Fibroblast of lung (primary cell): ENCODE results near the gene UQCC2. TPM values are rescaled to one million over a fixed set of nuclear protein-coding genes. Genes with fewer than 3 reads are reported as not detected.

Experiments
- DNase-seq, 2 donors: peaks; one replicate each; pipeline versions ENCODE4 v3.0.0 to v3.0.0-alpha.2; 2010; ENCODE audit warnings: low read depth in 2 of 2
- H2AFZ ChIP-seq: 2 replicates; pipeline ENCODE4 v1.5.1; 2012; ENCODE audit warnings: low read length, control low read depth, inconsistent platforms
- H3K27ac ChIP-seq: 2 replicates; pipeline ENCODE4 v1.5.1; 2011; ENCODE audit warnings: low read length, control low read depth; ENCODE audit not compliant: insufficient read depth
- H3K27me3 ChIP-seq: 2 replicates; pipeline ENCODE4 v1.5.1; 2011; ENCODE audit warnings: mild to moderate bottlenecking, low read length; ENCODE audit not compliant: control insufficient read depth, insufficient read depth
- H3K36me3 ChIP-seq: 2 replicates; pipeline ENCODE4 v1.5.1; 2011; ENCODE audit warnings: low read length; ENCODE audit not compliant: control insufficient read depth, insufficient read depth
- H3K4me1 ChIP-seq: 2 replicates; pipeline ENCODE4 v1.5.1; 2011; ENCODE audit warnings: low read length; ENCODE audit not compliant: control insufficient read depth, insufficient read depth; ENCODE audit errors: extremely low read depth
- H3K4me2 ChIP-seq: 2 replicates; pipeline ENCODE4 v1.5.1; 2011; ENCODE audit warnings: low read length, control low read depth; ENCODE audit not compliant: insufficient read depth; ENCODE audit errors: extremely low read depth
- H3K4me3 ChIP-seq, 4 experiments: fragments of 200-600 bp in 1 of 4; sonication (generic) in 1 of 4; replicated peaks in 1 of 4; 2 replicates each; pipeline ENCODE4 v1.5.1; 2011 to 2016; ENCODE audit warnings: low read length in 4 of 4, low read depth in 3 of 4, mild to moderate bottlenecking in 3 of 4, control low read depth in 2 of 4, inconsistent platforms in 1 of 4, mixed read lengths in 1 of 4; ENCODE audit not compliant: insufficient read depth in 1 of 4; ENCODE audit errors: control extremely low read depth in 1 of 4
- H3K79me2 ChIP-seq: 2 replicates; pipeline ENCODE4 v1.5.1; 2012; ENCODE audit warnings: mild to moderate bottlenecking, low read length, inconsistent platforms; ENCODE audit not compliant: control insufficient read depth, insufficient read depth
- H3K9ac ChIP-seq: 2 replicates; pipeline ENCODE4 v1.5.1; 2011; ENCODE audit warnings: mild to moderate bottlenecking, low read length, control low read depth; ENCODE audit not compliant: insufficient read depth
- H3K9me3 ChIP-seq: 2 replicates; pipeline ENCODE4 v1.5.1; 2012; ENCODE audit warnings: low read depth, low read length; ENCODE audit not compliant: control insufficient read depth, insufficient read depth
- H4K20me1 ChIP-seq: 2 replicates; pipeline ENCODE4 v1.5.1; 2011; ENCODE audit warnings: low read length; ENCODE audit not compliant: control insufficient read depth, insufficient read depth; ENCODE audit errors: extremely low read depth
- EZH2 ChIP-seq: IDR thresholded peaks from 2 replicates; pipeline ENCODE4 v1.5.1; 2012; ENCODE audit warnings: low read length, control low read depth, mild to moderate bottlenecking; ENCODE audit errors: missing control alignments
- polyA plus RNA-seq, 2 donors: library from polyadenylated mRNA; depleted of rRNA in 1 of 2; stranded (reverse) in 1 of 2; unstranded in 1 of 2; fragments of >200 nt; gene quantifications; 2 replicates each; pipeline ENCODE4 v1.2.1, GENCODE V29; 2011 to 2012; ENCODE audit warnings: missing spikeins in 1 of 2
- total RNA-seq: library from RNA; depleted of rRNA; stranded (reverse); fragments of >200 nt; gene quantifications from 2 replicates; pipeline ENCODE4 v1.2.1, GENCODE V29; 2014
- TF ChIP-seq, protein P1 (sequence below), 2 donors: IDR thresholded peaks in 1 of 2; conservative IDR thresholded peaks in 1 of 2; 1 replicate in 1 of 2; 2 replicates in 1 of 2; pipeline ENCODE4 v1.5.1; 2011 to 2012; ENCODE audit warnings: low read length in 2 of 2, control low read depth in 1 of 2, inconsistent platforms in 1 of 2, low read depth in 1 of 2, mild to moderate bottlenecking in 1 of 2

UQCC2 gene
- total and polyA plus RNA-seq, 2 donors (not counting 1 experiment from before 2014, with no cell fraction given): 33.8 to 36.5 TPM

DNA sequence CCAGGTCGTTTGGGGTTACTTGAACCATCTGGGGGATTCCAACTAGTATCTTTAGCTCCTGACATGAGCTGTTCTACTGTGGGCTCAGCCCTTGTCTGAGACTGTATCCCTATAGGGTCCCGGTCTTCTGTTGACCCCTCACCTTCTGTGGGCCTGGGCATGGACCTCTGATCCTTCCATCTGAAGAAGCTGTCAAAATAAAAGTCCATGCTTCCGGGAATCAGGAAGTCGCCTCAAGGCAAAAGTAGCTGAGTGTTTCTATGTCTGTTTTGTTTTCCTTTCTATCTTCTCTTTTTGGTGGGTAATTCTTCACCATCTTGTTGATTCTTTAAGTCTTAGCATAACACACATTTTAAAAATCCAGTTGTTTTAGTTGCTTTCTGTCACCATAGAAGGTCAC, 60.1 kb downstream of the UQCC2 start:
- Histone ChIP-seq H3K9ac (no peak overlapping the region), H3K27ac (no peak overlapping the region), H3K4me3 (no peak overlapping the region), H3K4me1 (no peaks in the 10 kb centered on the region), H3K27me3 (no peaks in the 10 kb centered on the region), H2AFZ (no peak overlapping the region), H3K79me2 (peaks cover 1% of the 10 kb centered on the region), H3K36me3 (peaks cover 7% of the 10 kb centered on the region), H3K4me2 (no peak overlapping the region), H3K9me3 (no peaks in the 10 kb centered on the region), H4K20me1 (no peaks in the 10 kb centered on the region)
- TF ChIP-seq EZH2: no peak
- TF ChIP-seq, protein P1, sequence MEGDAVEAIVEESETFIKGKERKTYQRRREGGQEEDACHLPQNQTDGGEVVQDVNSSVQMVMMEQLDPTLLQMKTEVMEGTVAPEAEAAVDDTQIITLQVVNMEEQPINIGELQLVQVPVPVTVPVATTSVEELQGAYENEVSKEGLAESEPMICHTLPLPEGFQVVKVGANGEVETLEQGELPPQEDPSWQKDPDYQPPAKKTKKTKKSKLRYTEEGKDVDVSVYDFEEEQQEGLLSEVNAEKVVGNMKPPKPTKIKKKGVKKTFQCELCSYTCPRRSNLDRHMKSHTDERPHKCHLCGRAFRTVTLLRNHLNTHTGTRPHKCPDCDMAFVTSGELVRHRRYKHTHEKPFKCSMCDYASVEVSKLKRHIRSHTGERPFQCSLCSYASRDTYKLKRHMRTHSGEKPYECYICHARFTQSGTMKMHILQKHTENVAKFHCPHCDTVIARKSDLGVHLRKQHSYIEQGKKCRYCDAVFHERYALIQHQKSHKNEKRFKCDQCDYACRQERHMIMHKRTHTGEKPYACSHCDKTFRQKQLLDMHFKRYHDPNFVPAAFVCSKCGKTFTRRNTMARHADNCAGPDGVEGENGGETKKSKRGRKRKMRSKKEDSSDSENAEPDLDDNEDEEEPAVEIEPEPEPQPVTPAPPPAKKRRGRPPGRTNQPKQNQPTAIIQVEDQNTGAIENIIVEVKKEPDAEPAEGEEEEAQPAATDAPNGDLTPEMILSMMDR (conservative IDR thresholded peaks at IDR 0.05 in 1 of 2, IDR thresholded peaks at IDR 0.05 in 1 of 2; ENCODE audit: low read depth in 1 of 2, low read length in 2 of 2): no peak
- DNase-seq: no peak

Other genes starting within 250 kb of the UQCC2 start
- 10.3 and 13.0 TPM in 2 replicates for gene BAK1, start 131.4 kb downstream of the UQCC2 start, total RNA-seq
- gene BAK1, start 131.4 kb downstream of the UQCC2 start, polyA plus RNA-seq: 12.9 and 14.1 TPM in 2 replicates
- 19.3 and 43.4 TPM in 2 replicates for gene ITPR3, start 90.4 kb downstream of the UQCC2 start, total RNA-seq
- 9.6 and 36.8 TPM in 2 replicates for gene ITPR3, start 90.4 kb downstream of the UQCC2 start, polyA plus RNA-seq
- gene IP6K3, start 35.2 kb upstream of the UQCC2 start, total RNA-seq: 1.8 and 5.4 TPM in 2 replicates
- gene IP6K3, start 35.2 kb upstream of the UQCC2 start, polyA plus RNA-seq: 0.46 and 0.84 TPM in 2 replicates
- gene LEMD2, start 77.4 kb upstream of the UQCC2 start, total RNA-seq: 51.9 and 61.9 TPM in 2 replicates
- gene LEMD2, start 77.4 kb upstream of the UQCC2 start, polyA plus RNA-seq: 23.6 and 25.7 TPM in 2 replicates
- not detected in 2 replicates for gene MLN, start 92.3 kb upstream of the UQCC2 start, total RNA-seq
- not detected in 2 replicates for gene MLN, start 92.3 kb upstream of the UQCC2 start, polyA plus RNA-seq